ENCODE measurements around the gene MAP3K2. TPM values are rescaled to one million over a fixed set of nuclear protein-coding genes. Genes with fewer than 3 reads are reported as not detected.
A peak's percentile ranks its signal among the peaks of the same experiment; 100 is the strongest.

MAP3K2 gene
- total and polyA plus RNA-seq, 2 of the 8 experiments (the other 6 are each of a cell fraction or from before 2014, with no cell fraction given) = 2.0 to 23.2 TPM

GRCh38 chr2:127408004-127408806, 20.4 kb upstream of the MAP3K2 start (continued):
- TF ChIP-seq SIRT6 (IDR thresholded peaks at IDR 0.05; ENCODE audit: low read length) (no peak), SP1 (IDR thresholded peaks at IDR 0.05; ENCODE audit: low read depth, low read length) (no peak), MAX (IDR thresholded peaks at IDR 0.05) (0 out of 2 replicates have a peak, but pooled peaks have one; percentile 16), ZNF274 (IDR thresholded peaks at IDR 0.05; ENCODE audit: borderline replicate concordance, extremely low read depth, low read length) (no peak), USF2 (IDR thresholded peaks at IDR 0.05; ENCODE audit: low read length) (no peak), SRF (IDR thresholded peaks at IDR 0.05; ENCODE audit: low read depth, low read length) (no peak), JUND (IDR thresholded peaks at IDR 0.05; ENCODE audit: low read length) (peak; percentile 81), CTBP2 (IDR thresholded peaks at IDR 0.05; ENCODE audit: borderline replicate concordance, insufficient read depth, insufficient read length, low read length) (no peak), EZH2 (IDR thresholded peaks at IDR 0.05; ENCODE audit: low read depth, low read length, severe bottlenecking) (no peak), CBX8 (IDR thresholded peaks at IDR 0.05; ENCODE audit: borderline replicate concordance, low read depth, low read length) (no peak), SP4 (IDR thresholded peaks at IDR 0.05; ENCODE audit: low read length) (no peak), EGR1 (IDR thresholded peaks at IDR 0.05; ENCODE audit: borderline replicate concordance, low read depth, low read length) (peak; percentile 14; the same call in 1 of the 2 replicates), NANOG (IDR thresholded peaks at IDR 0.05; ENCODE audit: insufficient read depth, low read depth, low read length, poor library complexity, severe bottlenecking) (no peak), YY1 (IDR thresholded peaks at IDR 0.05; ENCODE audit: low read depth, low read length) (no peak), BCL11A (IDR thresholded peaks at IDR 0.05; ENCODE audit: low read depth in 2 of 2, low read length in 2 of 2) (no peak), RFX5 (IDR thresholded peaks at IDR 0.05; ENCODE audit: borderline replicate concordance, low read depth, low read length) (no peak), SIN3A (conservative IDR thresholded peaks at IDR 0.05 in 1 of 2, IDR thresholded peaks at IDR 0.05 in 1 of 2; ENCODE audit: low read depth in 1 of 2, low read length in 2 of 2) (no peak; a peak in 2 of 4 replicates), GABPA (IDR thresholded peaks at IDR 0.05; ENCODE audit: borderline replicate concordance, insufficient read depth, low read length) (no peak), TCF12 (IDR thresholded peaks at IDR 0.05; ENCODE audit: low read depth, low read length) (no peak), CTCF (IDR thresholded peaks at IDR 0.05; ENCODE audit: control extremely low read depth in 1 of 3, insufficient read depth in 1 of 3, low read depth in 1 of 3, low read length in 3 of 3) (no peak)
